ENCODE results near the gene TEX10. TPM values are rescaled to one million over a fixed set of nuclear protein-coding genes. Genes with fewer than 3 reads are reported as not detected.

The TEX10 gene
- total and polyA plus RNA-seq, 9 of the 15 experiments (the other 6 are each of a cell fraction or from before 2014, with no cell fraction given), result 27.8 to 60.0 (median 47.9) TPM

DNA sequence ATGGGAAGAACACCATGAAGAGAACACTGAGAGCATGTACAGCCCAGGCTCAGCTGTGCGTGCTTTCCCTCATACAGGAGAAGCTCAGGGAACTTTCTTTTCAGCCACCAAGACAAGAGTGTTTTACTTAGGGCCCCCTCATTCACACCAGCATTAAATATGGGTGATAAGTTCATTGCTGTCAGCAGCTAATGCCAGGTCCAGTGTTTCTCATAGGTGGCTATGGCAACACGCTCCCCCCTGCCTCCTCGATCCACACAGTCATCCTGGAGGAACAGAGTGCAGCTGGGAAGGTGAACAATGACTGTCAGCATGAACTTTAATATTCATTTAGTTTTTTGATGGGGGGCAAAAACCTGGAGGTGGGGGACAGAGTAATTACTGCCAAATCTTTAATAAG is 54.4 kb downstream of the TEX10 start:
- H3K27me3 ChIP-seq (ENCODE audit: control insufficient read depth in 2 of 2, insufficient read depth in 2 of 2, low read length in 2 of 2), result no peaks in the 10 kb centered on the region
- H3K9ac ChIP-seq (ENCODE audit: insufficient read depth in 1 of 2, low read depth in 2 of 2, low read length in 2 of 2), result no peak overlapping the region
- WGBS (ENCODE audit: insufficient coverage, low coverage, missing lambda C conversion rate), result 67% methylated on average over 3 of the region's 3 CpGs
- H3K4me2 ChIP-seq (ENCODE audit: insufficient read depth, low read length), result no peak overlapping the region
- H4K20me1 ChIP-seq (replicated peaks; ENCODE audit: control insufficient read depth, insufficient read depth, low read length), result no peaks in the 10 kb centered on the region; the same call in 1 of the 2 replicates
- H3K36me3 ChIP-seq (ENCODE audit: control insufficient read depth, insufficient read depth, low read length), result peaks cover 89% of the 10 kb centered on the region
- no peak overlapping the region for H2AFZ ChIP-seq (ENCODE audit: low read depth, low read length)
- no peaks in the 10 kb centered on the region for H3K9me1 ChIP-seq (ENCODE audit: control insufficient read depth, insufficient read depth, low read length)
- FAIRE-seq (no peak), DNase-seq (ENCODE audit: extremely low read depth in 1 of 4, low spot score in 3 of 4) (no peak), ATAC-seq (no peak)
- no peak overlapping the region for H3K27ac ChIP-seq (ENCODE audit: extremely low read depth, low read depth, low read length)
- no peaks in the 10 kb centered on the region for H3K9me3 ChIP-seq (replicated peaks; ENCODE audit: control insufficient read depth, insufficient read depth, low read depth, low read length)
- H3K79me2 ChIP-seq (ENCODE audit: control insufficient read depth, insufficient read depth, low read length), result no peaks in the 10 kb centered on the region
- in situ Hi-C loops (cut with MboI), result no loop called here
- POLR2A ChIA-PET, result no interaction called here
- intact Hi-C loops (cut with micrococcal nuclease), result no loop called here
- 0 out of 2 replicates have a peak, but pooled peaks have one; percentile 12 for TF ChIP-seq RFX1 (IDR thresholded peaks at IDR 0.05)
- TF ChIP-seq, protein P1, sequence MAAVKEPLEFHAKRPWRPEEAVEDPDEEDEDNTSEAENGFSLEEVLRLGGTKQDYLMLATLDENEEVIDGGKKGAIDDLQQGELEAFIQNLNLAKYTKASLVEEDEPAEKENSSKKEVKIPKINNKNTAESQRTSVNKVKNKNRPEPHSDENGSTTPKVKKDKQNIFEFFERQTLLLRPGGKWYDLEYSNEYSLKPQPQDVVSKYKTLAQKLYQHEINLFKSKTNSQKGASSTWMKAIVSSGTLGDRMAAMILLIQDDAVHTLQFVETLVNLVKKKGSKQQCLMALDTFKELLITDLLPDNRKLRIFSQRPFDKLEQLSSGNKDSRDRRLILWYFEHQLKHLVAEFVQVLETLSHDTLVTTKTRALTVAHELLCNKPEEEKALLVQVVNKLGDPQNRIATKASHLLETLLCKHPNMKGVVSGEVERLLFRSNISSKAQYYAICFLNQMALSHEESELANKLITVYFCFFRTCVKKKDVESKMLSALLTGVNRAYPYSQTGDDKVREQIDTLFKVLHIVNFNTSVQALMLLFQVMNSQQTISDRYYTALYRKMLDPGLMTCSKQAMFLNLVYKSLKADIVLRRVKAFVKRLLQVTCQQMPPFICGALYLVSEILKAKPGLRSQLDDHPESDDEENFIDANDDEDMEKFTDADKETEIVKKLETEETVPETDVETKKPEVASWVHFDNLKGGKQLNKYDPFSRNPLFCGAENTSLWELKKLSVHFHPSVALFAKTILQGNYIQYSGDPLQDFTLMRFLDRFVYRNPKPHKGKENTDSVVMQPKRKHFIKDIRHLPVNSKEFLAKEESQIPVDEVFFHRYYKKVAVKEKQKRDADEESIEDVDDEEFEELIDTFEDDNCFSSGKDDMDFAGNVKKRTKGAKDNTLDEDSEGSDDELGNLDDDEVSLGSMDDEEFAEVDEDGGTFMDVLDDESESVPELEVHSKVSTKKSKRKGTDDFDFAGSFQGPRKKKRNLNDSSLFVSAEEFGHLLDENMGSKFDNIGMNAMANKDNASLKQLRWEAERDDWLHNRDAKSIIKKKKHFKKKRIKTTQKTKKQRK (IDR thresholded peaks at IDR 0.05; ENCODE audit: borderline replicate concordance, low read depth, low read length), result no peak
- CTCF ChIA-PET (ENCODE audit: low intra/inter-chr PET ratio), result no interaction called here
- BruUV-seq (replicated peaks), result no TSS peak
- no peaks in the 10 kb centered on the region for H3K4me1 ChIP-seq (replicated peaks in 1 of 2; ENCODE audit: control insufficient read depth in 2 of 2, insufficient read depth in 2 of 2, low read length in 2 of 2)
- H3K4me3 ChIP-seq, result no peak overlapping the region
